Neural progenitor cell (in vitro differentiated cells): ENCODE measurements around the gene WHAMM.

Experiments
- CTCF ChIP-seq: fragments of 200-600 bp; sonication (generic); IDR thresholded peaks from 2 replicates; pipeline ENCODE4 v1.5.1; 2017; ENCODE audit warnings: antibody characterized with exemption, mild to moderate bottlenecking
- EZH2 ChIP-seq: fragments of 200-600 bp; sonication (generic); IDR thresholded peaks from 2 replicates; pipeline ENCODE4 v1.6.1; 2017; ENCODE audit warnings: antibody characterized with exemption, mild to moderate bottlenecking, moderate library complexity

- TF ChIP-seq CTCF, result no peak
- no peak for TF ChIP-seq EZH2
Observed at GRCh38 chr15:82843566-82843965, 34.1 kb downstream of the WHAMM start.
